Ascending aorta (tissue), 2 donors: Measurements from ENCODE around the gene C6orf47. TPM values are rescaled to one million over a fixed set of nuclear protein-coding genes. Genes with fewer than 3 reads are reported as not detected.

ENCODE experiments used
- DNase-seq, 2 donors: peaks; one replicate each; pipeline ENCODE4 v3.0.0-alpha.2; 2019; ENCODE audit warnings: low spot score in 2 of 2
- H3K27ac ChIP-seq, 2 donors: fragments of 200-600 bp; sonication (generic); one replicate each; pipeline ENCODE4 v1.5.1; 2016 to 2017; ENCODE audit warnings: mild to moderate bottlenecking in 1 of 2
- H3K27me3 ChIP-seq: fragments of 200-600 bp; sonication (generic); one replicate; pipeline ENCODE4 v1.5.1; 2017
- H3K36me3 ChIP-seq, 2 donors: fragments of 200-600 bp; sonication (generic); one replicate each; pipeline ENCODE4 v1.5.1; 2016
- H3K4me1 ChIP-seq, 2 donors: fragments of 200-600 bp; sonication (generic); one replicate each; pipeline ENCODE4 v1.5.1; 2016 to 2017; ENCODE audit warnings: mild to moderate bottlenecking in 1 of 2
- H3K4me3 ChIP-seq, 2 donors: fragments of 200-600 bp; sonication (generic); one replicate each; pipeline ENCODE4 v1.5.1; 2016 to 2017; ENCODE audit warnings: mild to moderate bottlenecking in 1 of 2
- H3K9me3 ChIP-seq, 2 donors: fragments of 200-600 bp; sonication (generic); one replicate each; pipeline ENCODE4 v1.5.1; 2016
- intact Hi-C: fragments of 100-400 bp; cut with DNase I; formaldehyde crosslinking; loops from one replicate; pipeline ENCODE4 v1.15.1; 2023
- total RNA-seq: library from RNA; depleted of rRNA; stranded (reverse); fragments of >200 nt; gene quantifications from one replicate; pipeline ENCODE4 v1.1.0, GENCODE V29; 2016
- TF ChIP-seq, protein P1 (sequence below), 3 experiments: fragments of 200-600 bp in 2 of 3; fragments of 450-650 bp in 1 of 3; sonication (generic) in 2 of 3; IDR thresholded peaks; one replicate each; pipeline ENCODE4 v1.5.1; 2016 to 2019; ENCODE audit warnings: antibody characterized with exemption in 3 of 3, mild to moderate bottlenecking in 1 of 3, moderate library complexity in 1 of 3

The C6orf47 gene
- total RNA-seq, 1 donor from 2014 or later = 20.9 TPM

DNA sequence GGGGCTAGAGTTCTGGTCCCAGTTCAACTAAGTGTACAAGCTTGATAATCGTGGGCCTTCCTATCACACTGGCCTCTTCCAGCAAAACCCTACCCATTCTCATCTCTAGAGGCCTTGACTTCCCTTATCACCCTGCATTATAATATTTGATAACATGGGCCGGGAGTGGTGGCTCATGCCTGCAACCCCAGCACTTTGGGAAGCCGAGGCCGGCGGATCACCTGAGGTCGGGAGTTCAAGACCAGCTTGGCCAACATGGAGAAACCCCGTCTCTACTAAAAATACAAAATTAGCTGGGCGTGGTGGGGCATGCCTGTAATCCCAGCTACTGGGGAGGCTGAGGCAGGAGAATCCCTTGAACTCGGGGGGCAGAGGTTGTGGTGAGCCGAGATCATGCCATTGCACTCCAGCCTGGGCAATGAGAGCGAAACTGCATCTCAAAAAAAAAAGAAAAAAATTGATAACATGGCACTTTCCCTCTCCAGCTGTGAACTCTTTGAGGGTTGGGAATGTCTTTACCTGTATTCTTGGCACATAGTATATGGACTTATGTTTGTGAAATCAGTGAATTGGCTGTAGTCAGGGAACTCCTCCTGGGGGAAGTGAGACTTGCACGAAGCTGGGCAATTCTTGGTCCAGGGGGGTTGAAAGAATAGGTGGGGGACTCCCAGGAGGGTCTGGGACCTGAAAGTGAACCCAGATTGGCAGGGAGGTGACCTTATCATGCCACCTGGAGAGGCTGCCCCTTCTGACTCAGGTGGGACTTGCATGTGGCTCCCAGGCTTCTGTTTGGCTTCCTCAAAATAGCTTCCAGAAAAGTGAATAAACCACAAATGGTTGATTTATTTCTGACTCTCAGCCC, 915 bp upstream of the C6orf47 start:
- Histone ChIP-seq H3K27ac (peak overlapping the region; percentile 84 to 88), H3K4me3 (peak overlapping the region; percentile 77 to 79), H3K36me3 (peaks cover 7 to 22% of the 10 kb centered on the region in 2 donors), H3K4me1 (peaks cover 18 to 46% of the 10 kb centered on the region in 2 donors), H3K27me3 (no peaks in the 10 kb centered on the region), H3K9me3 (no peaks in the 10 kb centered on the region)
- intact Hi-C loops = loop anchor here (5.0 to 10.0 kb wide), 3 partner anchors 513 to 1653 kb away; partner anchors contain the start of genes AGPAT1, RNF5, TAPBP and ZBTB22
- TF ChIP-seq, protein P1, sequence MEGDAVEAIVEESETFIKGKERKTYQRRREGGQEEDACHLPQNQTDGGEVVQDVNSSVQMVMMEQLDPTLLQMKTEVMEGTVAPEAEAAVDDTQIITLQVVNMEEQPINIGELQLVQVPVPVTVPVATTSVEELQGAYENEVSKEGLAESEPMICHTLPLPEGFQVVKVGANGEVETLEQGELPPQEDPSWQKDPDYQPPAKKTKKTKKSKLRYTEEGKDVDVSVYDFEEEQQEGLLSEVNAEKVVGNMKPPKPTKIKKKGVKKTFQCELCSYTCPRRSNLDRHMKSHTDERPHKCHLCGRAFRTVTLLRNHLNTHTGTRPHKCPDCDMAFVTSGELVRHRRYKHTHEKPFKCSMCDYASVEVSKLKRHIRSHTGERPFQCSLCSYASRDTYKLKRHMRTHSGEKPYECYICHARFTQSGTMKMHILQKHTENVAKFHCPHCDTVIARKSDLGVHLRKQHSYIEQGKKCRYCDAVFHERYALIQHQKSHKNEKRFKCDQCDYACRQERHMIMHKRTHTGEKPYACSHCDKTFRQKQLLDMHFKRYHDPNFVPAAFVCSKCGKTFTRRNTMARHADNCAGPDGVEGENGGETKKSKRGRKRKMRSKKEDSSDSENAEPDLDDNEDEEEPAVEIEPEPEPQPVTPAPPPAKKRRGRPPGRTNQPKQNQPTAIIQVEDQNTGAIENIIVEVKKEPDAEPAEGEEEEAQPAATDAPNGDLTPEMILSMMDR (IDR thresholded peaks at IDR 0.05) = no peak
- no peak for DNase-seq

DNA sequence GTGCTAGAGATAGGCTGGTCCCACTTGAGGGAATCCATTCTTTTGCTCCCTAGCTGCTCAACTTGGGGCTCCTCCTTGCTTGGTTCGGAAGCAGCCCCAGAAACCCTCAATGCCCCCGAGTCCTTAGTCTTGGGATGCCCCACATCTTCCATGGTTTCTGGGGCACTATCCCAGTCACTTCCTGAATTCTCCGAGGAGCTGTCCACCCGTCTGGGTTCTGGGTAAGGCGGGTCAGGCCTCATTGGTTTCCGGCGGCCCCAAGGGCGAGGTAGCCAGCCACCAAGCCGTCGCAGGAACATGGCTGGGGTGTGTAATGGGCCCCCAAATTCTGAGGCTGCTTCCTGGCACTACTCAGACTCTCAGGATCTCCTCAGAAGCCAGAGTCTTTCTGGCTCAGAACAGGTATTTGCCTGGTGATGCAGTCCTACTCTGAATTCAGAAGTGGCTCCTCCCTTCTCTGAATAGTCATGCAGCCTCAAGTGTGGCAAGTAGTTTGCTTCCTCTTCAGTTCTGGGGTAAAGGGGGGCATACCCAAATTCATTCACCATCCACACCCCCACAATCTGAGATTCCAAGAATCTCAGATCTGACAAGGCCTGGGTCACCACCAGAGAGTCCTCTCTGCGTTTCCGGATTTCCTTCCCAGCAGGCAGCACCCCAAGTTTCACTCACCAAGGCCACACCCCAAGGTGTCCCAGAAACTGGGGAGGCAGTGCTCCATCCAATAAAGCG, 763 bp downstream of the C6orf47 start:
- H3K4me3 ChIP-seq = peak overlapping the region; percentile 77 to 79
- H3K27me3 ChIP-seq = no peaks in the 10 kb centered on the region
- intact Hi-C loops = loop anchor here (5.0 to 10.0 kb wide), 3 partner anchors 515 to 1655 kb away; partner anchors contain the start of genes AGPAT1, RNF5, TAPBP and ZBTB22
- H3K9me3 ChIP-seq = no peaks in the 10 kb centered on the region
- TF ChIP-seq, protein P1 (IDR thresholded peaks at IDR 0.05) = no peak
- DNase-seq = no peak
- peaks cover 7 to 24% of the 10 kb centered on the region in 2 donors for H3K36me3 ChIP-seq
- peaks cover 18 to 45% of the 10 kb centered on the region in 2 donors for H3K4me1 ChIP-seq
- peak overlapping the region; percentile 84 to 88 for H3K27ac ChIP-seq

DNA sequence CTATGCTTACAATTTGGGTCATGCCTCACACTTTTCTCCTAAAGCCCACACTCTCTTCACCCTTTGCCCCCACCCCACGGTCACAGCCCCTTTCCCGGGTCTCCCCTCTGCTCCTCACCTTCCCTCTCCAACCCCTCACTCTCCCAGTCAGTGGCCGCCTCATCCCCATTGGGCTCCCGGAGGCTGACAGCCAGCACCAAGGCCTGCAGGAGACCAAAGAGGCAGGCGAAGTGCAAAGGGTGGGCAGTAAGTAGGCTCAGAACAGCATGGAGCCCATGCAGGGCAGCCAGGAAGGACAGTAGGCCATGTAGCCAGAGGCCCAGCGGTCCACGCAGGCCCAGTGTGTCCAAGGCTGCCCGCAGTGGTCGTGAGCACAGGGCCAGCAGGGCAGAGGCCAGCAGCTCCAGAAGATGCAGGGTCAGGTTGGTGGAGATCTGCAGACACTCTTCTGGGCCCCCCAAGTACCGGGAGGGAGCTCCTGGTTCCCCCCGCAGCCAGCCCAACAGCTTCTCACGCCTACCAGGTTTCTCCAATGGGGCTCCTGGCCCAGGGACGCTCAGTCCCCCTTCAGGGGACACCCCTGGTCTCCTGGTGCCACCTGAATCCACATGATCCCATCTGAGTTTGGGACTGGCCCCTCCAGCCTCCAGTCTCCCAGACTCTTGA, 1.5 kb downstream of the C6orf47 start:
- H3K27ac ChIP-seq = peak overlapping the region; percentile 84 to 88
- no peaks in the 10 kb centered on the region for H3K27me3 ChIP-seq
- no peak for DNase-seq
- H3K36me3 ChIP-seq = peaks cover 7 to 24% of the 10 kb centered on the region in 2 donors
- peak overlapping the region; percentile 77 to 79 for H3K4me3 ChIP-seq
- no peaks in the 10 kb centered on the region for H3K9me3 ChIP-seq
- TF ChIP-seq, protein P1 (IDR thresholded peaks at IDR 0.05) = no peak
- peaks cover 17 to 45% of the 10 kb centered on the region in 2 donors for H3K4me1 ChIP-seq
- intact Hi-C loops = no loop called here

DNA sequence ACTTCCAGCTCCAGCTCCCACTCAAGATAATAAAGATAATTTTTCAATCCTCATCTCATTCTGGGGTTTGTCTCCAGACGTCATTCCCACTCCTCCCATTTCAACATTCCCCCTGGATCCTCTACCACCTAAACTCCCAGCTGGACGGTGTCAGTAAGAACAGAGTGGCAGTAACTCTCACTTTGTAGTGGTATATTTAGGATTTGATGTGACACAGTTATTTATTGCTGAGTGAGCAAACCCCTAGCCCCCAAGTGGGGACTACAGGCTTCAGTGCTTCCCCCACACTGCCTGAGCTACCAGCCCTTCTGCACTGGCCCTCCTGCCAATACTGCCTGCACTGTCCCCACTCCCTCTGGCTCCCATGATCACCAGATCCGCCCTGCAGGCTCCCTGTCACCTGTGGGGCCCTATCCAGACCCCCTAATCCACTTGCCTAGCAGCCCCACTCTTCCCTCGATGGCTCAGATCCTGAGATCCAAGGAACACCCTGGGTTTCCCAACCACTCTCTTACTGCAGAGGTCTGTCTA, 2.4 kb downstream of the C6orf47 start:
- Histone ChIP-seq H3K27me3 (no peaks in the 10 kb centered on the region), H3K36me3 (peaks cover 7 to 24% of the 10 kb centered on the region in 2 donors), H3K9me3 (no peaks in the 10 kb centered on the region), H3K27ac (peak overlapping the region in 1 of 2 donors; percentile 14), H3K4me3 (peak overlapping the region in 1 of 2 donors; percentile 77), H3K4me1 (peaks cover 12 to 40% of the 10 kb centered on the region in 2 donors)
- TF ChIP-seq, protein P1 (IDR thresholded peaks at IDR 0.05) = no peak
- intact Hi-C loops = no loop called here
- DNase-seq = no peak
